Measurements from ENCODE around the gene PCCA. TPM values are rescaled to one million over a fixed set of nuclear protein-coding genes. Genes with fewer than 3 reads are reported as not detected.

The PCCA gene
- polyA plus RNA-seq, 1 of the 3 experiments (the other 2 are of a cell fraction), result 7.3 TPM

DNA sequence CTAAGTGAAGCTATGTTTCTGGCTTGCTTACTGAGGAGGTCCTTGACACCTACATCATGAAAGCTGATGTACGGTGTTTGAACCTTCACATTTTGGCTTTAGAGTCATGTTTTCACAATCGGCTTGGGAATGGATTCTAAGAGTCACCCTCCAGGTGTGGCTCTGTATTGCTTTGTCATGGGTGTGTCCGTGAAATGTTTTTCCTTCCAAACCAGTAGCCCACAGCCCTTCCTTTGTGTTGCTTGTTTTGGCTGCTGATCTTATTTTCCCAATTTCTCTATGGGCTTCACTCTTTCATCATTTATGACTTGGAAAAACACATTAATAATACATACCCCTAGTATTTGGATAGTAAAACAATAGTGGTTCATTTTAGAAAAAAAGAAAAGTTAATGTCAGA, 259.1 kb downstream of the PCCA start:
- H3K36me3 ChIP-seq (replicated peaks in 1 of 2; ENCODE audit: control insufficient read depth in 1 of 2, insufficient read depth in 2 of 2, low read length in 1 of 2), result peaks cover 0 to 15% of the 10 kb centered on the region in 2 experiments
- no peak overlapping the region for H2AFZ ChIP-seq (ENCODE audit: low read depth)
- H4K20me1 ChIP-seq (ENCODE audit: insufficient read depth), result no peaks in the 10 kb centered on the region
- CTCF ChIA-PET, result no interaction called here
- no peak overlapping the region for H3K4me3 ChIP-seq (ENCODE audit: low read depth in 2 of 2, low read length in 1 of 2)
- H3K27me3 ChIP-seq (ENCODE audit: insufficient read depth), result no peaks in the 10 kb centered on the region
- H3K4me1 ChIP-seq (ENCODE audit: control insufficient read depth in 1 of 2, insufficient read depth in 2 of 2, low read depth in 1 of 2, low read length in 1 of 2), result no peaks in the 10 kb centered on the region
- H3K79me2 ChIP-seq (ENCODE audit: insufficient read depth), result no peaks in the 10 kb centered on the region
- H3K27ac ChIP-seq (ENCODE audit: low read depth in 2 of 2, low read length in 1 of 2), result no peak overlapping the region
- H3K9me3 ChIP-seq, result no peaks in the 10 kb centered on the region
- no peak overlapping the region for H3K9ac ChIP-seq
- no peak for TF ChIP-seq ELF1 (IDR thresholded peaks at IDR 0.05)
- TF ChIP-seq FOXJ3 (CRISPR knock-in tag; IDR thresholded peaks at IDR 0.05), result no peak
- no peak for TF ChIP-seq MEF2A (IDR thresholded peaks at IDR 0.05; ENCODE audit: borderline replicate concordance, low read depth)
- TF ChIP-seq, protein P1, sequence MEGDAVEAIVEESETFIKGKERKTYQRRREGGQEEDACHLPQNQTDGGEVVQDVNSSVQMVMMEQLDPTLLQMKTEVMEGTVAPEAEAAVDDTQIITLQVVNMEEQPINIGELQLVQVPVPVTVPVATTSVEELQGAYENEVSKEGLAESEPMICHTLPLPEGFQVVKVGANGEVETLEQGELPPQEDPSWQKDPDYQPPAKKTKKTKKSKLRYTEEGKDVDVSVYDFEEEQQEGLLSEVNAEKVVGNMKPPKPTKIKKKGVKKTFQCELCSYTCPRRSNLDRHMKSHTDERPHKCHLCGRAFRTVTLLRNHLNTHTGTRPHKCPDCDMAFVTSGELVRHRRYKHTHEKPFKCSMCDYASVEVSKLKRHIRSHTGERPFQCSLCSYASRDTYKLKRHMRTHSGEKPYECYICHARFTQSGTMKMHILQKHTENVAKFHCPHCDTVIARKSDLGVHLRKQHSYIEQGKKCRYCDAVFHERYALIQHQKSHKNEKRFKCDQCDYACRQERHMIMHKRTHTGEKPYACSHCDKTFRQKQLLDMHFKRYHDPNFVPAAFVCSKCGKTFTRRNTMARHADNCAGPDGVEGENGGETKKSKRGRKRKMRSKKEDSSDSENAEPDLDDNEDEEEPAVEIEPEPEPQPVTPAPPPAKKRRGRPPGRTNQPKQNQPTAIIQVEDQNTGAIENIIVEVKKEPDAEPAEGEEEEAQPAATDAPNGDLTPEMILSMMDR (IDR thresholded peaks at IDR 0.05), result no peak
- TF ChIP-seq, protein P2, sequence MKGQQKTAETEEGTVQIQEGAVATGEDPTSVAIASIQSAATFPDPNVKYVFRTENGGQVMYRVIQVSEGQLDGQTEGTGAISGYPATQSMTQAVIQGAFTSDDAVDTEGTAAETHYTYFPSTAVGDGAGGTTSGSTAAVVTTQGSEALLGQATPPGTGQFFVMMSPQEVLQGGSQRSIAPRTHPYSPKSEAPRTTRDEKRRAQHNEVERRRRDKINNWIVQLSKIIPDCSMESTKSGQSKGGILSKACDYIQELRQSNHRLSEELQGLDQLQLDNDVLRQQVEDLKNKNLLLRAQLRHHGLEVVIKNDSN (IDR thresholded peaks at IDR 0.05; ENCODE audit: borderline replicate concordance, low read depth), result no peak
- TF ChIP-seq, protein P3, sequence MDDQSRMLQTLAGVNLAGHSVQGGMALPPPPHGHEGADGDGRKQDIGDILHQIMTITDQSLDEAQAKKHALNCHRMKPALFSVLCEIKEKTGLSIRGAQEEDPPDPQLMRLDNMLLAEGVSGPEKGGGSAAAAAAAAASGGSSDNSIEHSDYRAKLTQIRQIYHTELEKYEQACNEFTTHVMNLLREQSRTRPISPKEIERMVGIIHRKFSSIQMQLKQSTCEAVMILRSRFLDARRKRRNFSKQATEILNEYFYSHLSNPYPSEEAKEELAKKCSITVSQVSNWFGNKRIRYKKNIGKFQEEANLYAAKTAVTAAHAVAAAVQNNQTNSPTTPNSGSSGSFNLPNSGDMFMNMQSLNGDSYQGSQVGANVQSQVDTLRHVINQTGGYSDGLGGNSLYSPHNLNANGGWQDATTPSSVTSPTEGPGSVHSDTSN (IDR thresholded peaks at IDR 0.05), result no peak
- TF ChIP-seq TAF1 (IDR thresholded peaks at IDR 0.05; ENCODE audit: borderline replicate concordance, low read depth, low read length), result no peak
- TF ChIP-seq NFIC (IDR thresholded peaks at IDR 0.05; ENCODE audit: borderline replicate concordance), result no peak
- no peak for TF ChIP-seq FOSL2 (IDR thresholded peaks at IDR 0.05; ENCODE audit: borderline replicate concordance, low read depth)
- TF ChIP-seq, protein P4, sequence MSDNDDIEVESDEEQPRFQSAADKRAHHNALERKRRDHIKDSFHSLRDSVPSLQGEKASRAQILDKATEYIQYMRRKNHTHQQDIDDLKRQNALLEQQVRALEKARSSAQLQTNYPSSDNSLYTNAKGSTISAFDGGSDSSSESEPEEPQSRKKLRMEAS (IDR thresholded peaks at IDR 0.05; ENCODE audit: low read depth), result no peak
- TF ChIP-seq SIN3A (IDR thresholded peaks at IDR 0.05; ENCODE audit: borderline replicate concordance, low read depth, low read length), result no peak
- TF ChIP-seq MXI1 (IDR thresholded peaks at IDR 0.05; ENCODE audit: low read depth, low read length), result no peak
- TF ChIP-seq RFX5 (IDR thresholded peaks at IDR 0.05; ENCODE audit: low read length), result no peak
- no peak for TF ChIP-seq GATA2 (CRISPR knock-in tag; IDR thresholded peaks at IDR 0.05)
- no peak for TF ChIP-seq POLR2AphosphoS5 (IDR thresholded peaks at IDR 0.05; ENCODE audit: low read depth, low read length)
- no peak for TF ChIP-seq TCF12 (IDR thresholded peaks at IDR 0.05)
- TF ChIP-seq FOXM1 (IDR thresholded peaks at IDR 0.05; ENCODE audit: low read depth), result no peak
- no peak for TF ChIP-seq RXRA (IDR thresholded peaks at IDR 0.05; ENCODE audit: borderline replicate concordance, low read depth)
- POLR2A ChIA-PET, result no interaction called here
- no peaks in the 10 kb centered on the region for H3F3A ChIP-seq (replicated peaks; ENCODE audit: insufficient read depth)
- WGBS (ENCODE audit: low lambda C conversion rate), result 94% methylated on average over 3 of the region's 3 CpGs
- no peak for DNase-seq
- H3K4me2 ChIP-seq, result no peak overlapping the region
- no peaks in the 10 kb centered on the region for H3K9me2 ChIP-seq
